Superior temporal gyrus (tissue), 1 donor: Measurements from ENCODE around the gene ODF2.
"Not testable (repeated sequence)": the region's sequence is repeated elsewhere in the genome, so short reads cannot be mapped to it uniquely, and the experiment has no call there.

Source experiments
- DNase-seq: peaks from one replicate; pipeline ENCODE4 v3.0.0-alpha.2; 2016; ENCODE audit errors: extremely low spot score

ODF2 gene

DNA sequence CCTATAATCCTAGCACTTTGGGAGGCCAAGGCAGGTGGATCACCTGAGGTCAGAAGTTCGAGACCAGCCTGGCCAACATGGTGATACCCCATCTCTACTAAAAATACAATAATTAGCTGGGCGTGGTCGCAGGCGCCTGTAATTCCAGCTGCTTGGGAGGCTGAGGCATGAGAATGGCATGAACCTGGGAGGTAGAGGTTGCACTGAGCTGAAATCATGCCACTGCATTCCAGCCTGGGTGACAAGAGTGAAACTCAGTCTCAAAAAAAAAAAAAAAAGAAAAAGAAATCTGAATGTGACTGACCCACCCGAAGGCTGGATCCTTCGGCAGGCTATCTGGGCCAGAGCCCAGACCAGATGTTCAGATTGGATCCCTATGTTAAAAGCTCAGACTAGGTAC is 32.5 kb upstream of the ODF2 start:
- not testable (repeated sequence) for DNase-seq

- no peak for DNase-seq
Measured at GRCh38 chr9:128424268-128424780, 31.5 kb upstream of the ODF2 start.

GRCh38 chr9:128428644-128429512 is 26.9 kb upstream of the ODF2 start:
- no peak for DNase-seq

DNA sequence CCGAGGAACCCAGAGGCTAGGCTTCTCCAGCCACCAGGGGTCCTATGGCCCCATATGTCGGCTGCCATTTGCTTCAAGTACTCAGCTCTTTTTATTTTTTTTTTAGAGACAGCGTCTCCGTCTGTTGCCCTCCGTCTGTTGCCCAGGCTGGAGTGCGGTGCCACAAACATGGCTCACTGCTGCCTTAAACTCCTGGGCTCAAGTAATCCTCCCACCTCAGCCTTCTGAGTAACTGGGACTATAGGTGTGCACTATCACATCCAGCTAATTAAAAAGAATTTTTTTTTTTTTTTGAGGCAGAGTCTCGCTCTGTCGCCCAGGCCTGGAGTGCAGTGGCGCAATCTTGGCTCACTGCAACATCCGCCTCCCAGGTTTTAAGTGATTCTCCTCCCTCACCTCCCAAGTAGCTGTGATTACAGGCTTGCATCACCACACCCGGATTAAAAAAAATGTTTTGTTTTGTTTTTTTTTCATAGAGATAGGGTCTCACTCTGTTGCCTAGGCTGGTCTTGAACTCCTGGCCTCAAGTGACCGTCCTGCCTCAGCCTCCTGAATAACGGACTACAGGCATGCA is 26.2 kb upstream of the ODF2 start:
- DNase-seq: no peak

- peak; percentile 32 for DNase-seq
Measured at GRCh38 chr9:128431207-128431606, 24.6 kb upstream of the ODF2 start.

GRCh38 chr9:128434340-128434739 is 21.5 kb upstream of the ODF2 start:
- no peak for DNase-seq

DNA sequence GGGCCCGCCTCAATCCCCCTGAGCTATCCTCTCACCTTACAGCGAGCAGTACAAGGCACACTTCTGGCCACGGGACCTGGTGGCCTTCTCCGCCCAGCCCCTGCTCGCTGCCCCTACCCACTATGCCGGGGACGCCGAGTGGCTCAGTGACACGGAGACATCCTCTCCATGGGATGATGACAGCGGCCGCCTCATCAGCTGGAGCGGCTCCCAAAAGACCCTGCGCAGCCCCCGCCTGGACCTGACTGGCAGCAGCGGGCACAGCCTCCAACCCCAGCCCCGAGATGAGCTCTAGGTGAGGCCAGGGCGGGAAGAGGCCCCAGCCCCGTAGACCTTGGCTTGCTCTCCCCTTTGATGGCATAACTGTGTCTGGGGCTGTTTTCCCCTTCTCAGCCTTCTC is 20.2 kb upstream of the ODF2 start:
- no peak for DNase-seq

GRCh38 chr9:128438343-128439109 is 17.3 kb upstream of the ODF2 start:
- peak; percentile 84 for DNase-seq

DNA sequence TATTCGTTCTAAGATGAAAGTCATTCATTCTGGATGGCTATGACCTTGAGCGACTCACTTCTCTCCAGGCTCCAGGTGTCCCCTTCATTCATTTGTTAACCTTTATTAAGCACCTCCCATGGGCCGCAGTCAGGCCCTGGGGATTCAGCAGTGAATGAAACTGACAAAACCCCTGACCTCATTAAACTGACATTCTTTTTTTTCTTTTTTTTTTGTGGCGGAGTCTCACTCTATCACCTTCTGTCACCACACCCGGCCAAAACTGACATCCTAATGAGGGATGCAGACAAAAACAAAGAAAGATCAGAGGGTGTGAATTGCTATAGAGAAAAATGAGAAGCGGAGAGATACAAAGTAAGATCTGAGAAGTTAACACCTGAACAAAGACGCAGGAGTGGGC is 16.5 kb upstream of the ODF2 start:
- no peak for DNase-seq

GRCh38 chr9:128442150-128442549 is 13.7 kb upstream of the ODF2 start:
- DNase-seq: no peak

DNA sequence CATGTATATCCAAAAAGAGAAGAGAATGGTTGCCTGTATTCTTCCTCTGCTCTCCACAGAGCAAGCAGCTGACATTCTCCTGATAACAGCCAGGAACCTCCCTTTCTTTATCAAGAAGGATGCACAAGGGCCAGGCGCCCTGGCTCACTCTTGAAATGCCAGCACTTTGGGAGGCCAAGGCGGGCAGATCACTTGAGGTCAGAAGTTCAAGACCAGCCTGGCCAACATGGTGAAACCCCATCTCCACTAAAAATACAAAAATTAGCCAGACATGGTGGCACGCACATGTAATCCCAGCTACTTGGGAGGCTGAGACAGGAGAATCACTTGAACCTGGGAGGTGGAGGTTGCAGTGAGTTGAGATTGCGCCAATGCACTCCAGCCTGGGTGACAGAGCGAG is 9.3 kb upstream of the ODF2 start:
- DNase-seq: not testable (repeated sequence)

DNA sequence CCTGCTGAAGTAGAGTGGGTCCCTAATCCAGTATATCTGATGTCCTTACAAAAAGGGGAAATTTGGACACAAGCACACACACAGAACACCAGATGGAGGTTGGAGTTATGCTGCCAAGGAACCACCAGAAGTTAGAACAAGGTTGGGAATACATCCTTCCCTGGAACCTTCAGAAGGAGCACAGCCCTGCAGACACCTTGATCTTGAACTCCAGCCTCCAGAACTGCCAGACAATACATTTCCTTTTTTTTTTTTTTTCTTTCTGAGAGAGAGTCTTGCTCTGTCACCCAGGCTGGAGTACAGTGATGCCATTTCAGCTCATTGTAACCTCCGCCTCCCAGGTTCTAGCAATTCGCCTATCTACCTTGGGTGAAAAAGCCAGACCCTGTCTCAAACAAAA is 7.1 kb upstream of the ODF2 start:
- no peak for DNase-seq

DNA sequence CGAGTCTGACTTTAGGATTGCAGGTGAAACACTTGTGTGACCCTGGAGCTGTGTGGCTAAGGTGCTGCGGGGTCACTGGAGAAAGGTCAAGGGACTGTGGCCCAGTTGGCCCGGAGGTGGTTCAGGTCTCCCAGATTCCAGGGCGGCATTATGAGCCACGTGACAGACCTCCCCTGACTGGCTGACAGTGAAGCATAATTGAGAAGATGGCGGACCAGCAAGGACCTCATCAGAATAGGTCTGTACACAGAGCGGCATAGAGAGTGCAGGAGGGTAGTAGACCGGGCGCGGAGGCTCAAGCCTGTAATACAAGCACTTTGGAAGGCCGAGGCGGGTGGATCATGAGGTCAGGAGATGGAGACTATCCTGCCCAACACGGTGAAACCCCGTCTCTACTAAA is 815 bp upstream of the ODF2 start:
- no peak for DNase-seq

- DNase-seq: peak; percentile 73
Measured at GRCh38 chr9:128456613-128457061, 831 bp downstream of the ODF2 start.

GRCh38 chr9:128457207-128457606 is 1.4 kb downstream of the ODF2 start:
- DNase-seq: no peak

DNA sequence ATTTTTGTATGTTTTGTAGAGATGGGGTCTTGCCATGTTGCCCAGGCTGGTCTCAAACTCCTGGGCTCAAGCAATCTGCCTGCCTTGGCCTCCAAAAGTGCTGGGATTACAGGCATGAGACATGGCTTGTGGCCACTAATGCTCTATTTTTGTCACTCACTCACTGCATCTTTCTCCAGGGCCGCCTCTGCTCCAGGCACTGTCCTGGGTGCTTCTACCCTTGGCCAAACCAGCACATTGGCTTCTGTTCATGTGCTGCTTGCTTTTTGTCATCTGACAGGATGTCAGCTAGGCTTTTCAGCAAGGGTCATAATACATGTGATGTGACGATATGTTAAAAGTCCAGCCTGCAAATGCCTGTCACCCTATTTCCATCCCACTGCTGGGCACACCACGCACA is 3.2 kb downstream of the ODF2 start:
- no peak for DNase-seq

DNA sequence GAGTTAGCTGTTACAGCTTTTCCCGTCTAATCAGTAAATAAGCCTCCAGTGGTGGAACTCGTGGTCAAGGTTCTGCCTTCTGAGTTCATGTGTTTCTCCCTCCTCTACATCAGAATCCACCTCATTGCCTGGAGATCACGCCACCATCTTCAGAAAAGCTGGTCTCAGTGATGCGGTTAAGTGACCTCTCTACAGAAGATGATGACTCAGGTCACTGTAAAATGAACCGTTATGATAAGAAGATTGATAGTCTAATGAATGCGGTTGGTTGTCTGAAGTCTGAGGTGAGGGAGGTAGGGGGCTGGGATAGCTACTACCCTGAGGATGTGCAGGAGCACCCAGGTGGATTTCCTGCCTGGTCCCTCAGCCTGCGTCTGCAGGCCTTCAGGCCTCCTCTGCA is 13.3 kb downstream of the ODF2 start:
- no peak for DNase-seq

- DNase-seq: no peak
Measured at GRCh38 chr9:128470560-128470959, 14.8 kb downstream of the ODF2 start.

DNA sequence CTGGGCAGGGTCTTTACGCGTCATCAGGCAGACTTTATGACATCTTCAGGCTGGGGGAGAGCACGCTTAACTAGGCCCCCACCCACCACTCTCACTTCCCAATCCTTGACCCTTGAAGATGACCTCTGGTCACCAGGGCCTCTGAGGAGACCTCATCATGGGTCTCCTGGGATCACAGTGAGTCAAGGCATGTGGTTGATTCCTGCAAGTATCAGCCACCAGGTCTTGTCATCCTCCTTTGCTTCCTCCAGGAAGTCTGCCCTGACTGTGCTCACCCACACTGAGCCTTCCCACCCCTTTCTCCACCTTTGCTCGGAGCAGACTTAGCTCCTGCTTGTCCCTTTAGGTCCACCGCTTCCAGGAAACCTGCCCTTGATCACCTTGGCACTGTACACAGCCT is 17.3 kb downstream of the ODF2 start:
- no peak for DNase-seq

GRCh38 chr9:128475867-128476266 is 20.1 kb downstream of the ODF2 start:
- no peak for DNase-seq

- DNase-seq: no peak
Measured at GRCh38 chr9:128479262-128479661, 23.5 kb downstream of the ODF2 start.

DNA sequence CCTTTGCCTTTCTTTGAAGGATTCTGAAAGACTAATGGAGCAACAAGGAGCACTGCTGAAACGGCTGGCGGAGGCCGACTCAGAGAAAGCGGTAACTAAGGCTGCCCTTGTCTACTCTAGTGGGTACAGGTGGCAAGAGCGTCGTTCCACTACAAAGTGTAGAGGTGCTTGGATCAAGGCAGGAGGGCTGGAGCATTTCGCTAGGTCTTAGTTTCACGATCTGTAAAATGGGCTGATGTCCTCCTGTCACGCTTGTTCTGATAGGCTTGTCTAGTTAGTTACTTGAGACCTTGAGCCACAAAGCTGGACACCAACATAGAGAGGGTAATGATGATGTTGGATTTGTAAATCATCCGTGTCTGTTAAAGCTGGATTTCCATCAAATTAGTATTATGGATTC is 25.8 kb downstream of the ODF2 start:
- DNase-seq: no peak
